ENCODE data around the gene CAPN5.

Gene CAPN5

GRCh38 chr11:77090373-77091111 is 23.8 kb downstream of the CAPN5 start:
- no peak for TF ChIP-seq TSHZ2 (CRISPR knock-in tag; IDR thresholded peaks at IDR 0.05)
- TF ChIP-seq ARNTL (CRISPR knock-in tag; IDR thresholded peaks at IDR 0.05; ENCODE audit: borderline replicate concordance, low read depth): no peak
- no peak for TF ChIP-seq BACH2 (CRISPR knock-in tag; IDR thresholded peaks at IDR 0.05; ENCODE audit: borderline replicate concordance)
- TF ChIP-seq ZC3H10 (CRISPR knock-in tag; IDR thresholded peaks at IDR 0.05): no peak
- no peak for TF ChIP-seq CSRNP3 (CRISPR knock-in tag; IDR thresholded peaks at IDR 0.05)
- TF ChIP-seq ZFP30 (CRISPR knock-in tag; IDR thresholded peaks at IDR 0.05): no peak
- no peak for TF ChIP-seq PPARA (CRISPR knock-in tag; IDR thresholded peaks at IDR 0.05; ENCODE audit: borderline replicate concordance)
- no peak for TF ChIP-seq TCF4 (CRISPR knock-in tag; IDR thresholded peaks at IDR 0.05; ENCODE audit: borderline replicate concordance)
- no peak for TF ChIP-seq SNAI2 (CRISPR knock-in tag; IDR thresholded peaks at IDR 0.05)
- no peak for TF ChIP-seq ZNF70 (CRISPR knock-in tag; IDR thresholded peaks at IDR 0.05)
- TF ChIP-seq POU6F1 (CRISPR knock-in tag; IDR thresholded peaks at IDR 0.05; ENCODE audit: borderline replicate concordance, low read depth): no peak
- TF ChIP-seq ESRRG (CRISPR knock-in tag; IDR thresholded peaks at IDR 0.05): no peak

GRCh38 chr11:77091146-77091940 is 24.6 kb downstream of the CAPN5 start:
- TF ChIP-seq ZNF8 (CRISPR knock-in tag; IDR thresholded peaks at IDR 0.05) (peak; percentile 88), ISL1 (CRISPR knock-in tag; IDR thresholded peaks at IDR 0.05) (no peak)
- ATAC-seq: peak; percentile 98

More at GRCh38 chr11:77090373-77091111, 23.8 kb downstream of the CAPN5 start:
- peak; percentile 8 for ATAC-seq

GRCh38 chr11:77092382-77092781 is 25.6 kb downstream of the CAPN5 start:
- ATAC-seq: no peak
- no peak for TF ChIP-seq ISL1 (CRISPR knock-in tag; IDR thresholded peaks at IDR 0.05)
- TF ChIP-seq ZNF565 (CRISPR knock-in tag; conservative IDR thresholded peaks at IDR 0.05; ENCODE audit: low read depth): no peak
- no peak for TF ChIP-seq SNAI2 (CRISPR knock-in tag; IDR thresholded peaks at IDR 0.05)
- TF ChIP-seq ARNTL (CRISPR knock-in tag; IDR thresholded peaks at IDR 0.05; ENCODE audit: borderline replicate concordance, low read depth): no peak
- no peak for TF ChIP-seq TSHZ2 (CRISPR knock-in tag; IDR thresholded peaks at IDR 0.05)
- TF ChIP-seq PPARA (CRISPR knock-in tag; IDR thresholded peaks at IDR 0.05; ENCODE audit: borderline replicate concordance): no peak
- no peak for TF ChIP-seq CREB5 (CRISPR knock-in tag; IDR thresholded peaks at IDR 0.05; ENCODE audit: low read depth)
- TF ChIP-seq ZNF8 (CRISPR knock-in tag; IDR thresholded peaks at IDR 0.05): no peak
- no peak for TF ChIP-seq ZC3H10 (CRISPR knock-in tag; IDR thresholded peaks at IDR 0.05)
- TF ChIP-seq RARB (CRISPR knock-in tag; IDR thresholded peaks at IDR 0.05): no peak
- no peak for TF ChIP-seq ZFP30 (CRISPR knock-in tag; IDR thresholded peaks at IDR 0.05)
- TF ChIP-seq ZNF70 (CRISPR knock-in tag; IDR thresholded peaks at IDR 0.05): no peak
- no peak for TF ChIP-seq ZFP3 (CRISPR knock-in tag; IDR thresholded peaks at IDR 0.05)
- no peak for TF ChIP-seq CSRNP3 (CRISPR knock-in tag; IDR thresholded peaks at IDR 0.05)
- no peak for TF ChIP-seq POU6F1 (CRISPR knock-in tag; IDR thresholded peaks at IDR 0.05; ENCODE audit: borderline replicate concordance, low read depth)

Measured in SK-N-SH treated with all-trans-retinoic acid at 6 μM for 48 hours (cell line).